DMS153 treated with DMSO at 0.1 percent for 48 hours (cell line): ENCODE results near the gene TSEN34.
"Not testable (repeated sequence)": the region's sequence is repeated elsewhere in the genome, so short reads cannot be mapped to it uniquely, and the experiment has no call there.

Source experiments
- DNase-seq: peaks from one replicate; lab custom pipeline; 2025; ENCODE audit not compliant: unreplicated experiment; lab: John Stamatoyannopoulos, UW

TSEN34 gene

GRCh38 chr19:54207983-54208783 is 17.1 kb downstream of the TSEN34 start:
- DNase-seq, result no peak

GRCh38 chr19:54208784-54209057 is 17.6 kb downstream of the TSEN34 start:
- DNase-seq, result no peak

DNA sequence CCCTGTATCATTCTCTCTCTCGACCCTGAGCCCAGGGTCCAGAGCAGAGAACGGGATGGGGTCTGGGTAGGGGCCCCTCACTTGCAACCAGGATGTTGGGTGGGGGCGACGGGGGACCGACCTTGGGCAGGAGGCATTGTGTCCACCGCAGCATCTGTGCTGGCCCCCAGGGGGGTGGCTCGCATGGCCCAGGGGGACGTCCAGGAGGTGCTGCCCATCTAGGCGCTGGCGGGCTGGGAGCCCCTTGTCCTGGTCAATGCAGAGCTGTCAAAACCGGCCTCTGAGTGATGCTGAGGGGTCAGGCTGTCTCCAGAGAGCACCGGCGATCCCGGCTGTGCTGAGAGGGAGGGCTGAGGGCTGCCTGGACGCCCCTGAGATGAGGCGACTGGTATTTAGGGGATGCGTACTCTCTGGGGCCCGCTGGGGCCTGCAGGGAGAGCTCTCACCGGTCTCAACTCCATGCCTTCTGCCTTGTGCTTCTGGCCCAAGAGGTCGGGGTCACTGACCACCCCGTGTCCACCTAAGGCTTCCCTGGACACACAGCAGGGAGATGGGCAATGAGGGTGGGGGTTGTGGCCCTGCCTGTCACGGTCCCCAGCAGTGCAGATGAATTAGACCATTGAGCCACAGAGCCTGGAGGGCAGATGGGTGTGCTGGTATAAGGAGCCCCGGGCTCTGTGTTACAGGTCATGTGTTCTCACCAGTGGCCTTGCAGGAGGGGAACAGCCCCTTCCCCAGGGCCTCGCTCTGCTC is 18.1 kb downstream of the TSEN34 start:
- DNase-seq, result no peak

- DNase-seq, result peak; percentile 84
Measured at GRCh38 chr19:54209811-54210494, 18.8 kb downstream of the TSEN34 start.

DNA sequence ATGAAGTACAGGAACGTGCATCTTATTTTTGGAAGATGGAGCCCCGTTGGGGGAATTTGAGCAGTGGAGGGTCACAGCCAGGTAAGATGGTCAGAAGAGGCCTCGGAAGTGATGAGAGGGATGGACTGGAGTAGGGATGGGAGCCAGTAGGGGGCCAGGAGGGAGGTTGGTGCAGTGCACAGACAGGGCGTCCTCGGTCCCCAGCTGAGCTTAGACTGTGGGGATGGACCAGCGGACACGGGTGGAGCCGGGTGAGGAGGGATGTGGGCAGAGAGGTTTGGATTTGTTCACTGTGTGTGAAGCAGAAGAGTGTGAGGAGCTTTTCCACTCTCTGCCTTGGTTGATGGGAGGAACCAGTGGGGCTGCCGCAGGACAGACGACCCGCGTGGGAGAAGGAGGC is 20.1 kb downstream of the TSEN34 start:
- no peak for DNase-seq

- not testable (repeated sequence) for DNase-seq
Measured at GRCh38 chr19:54214217-54214616, 23.1 kb downstream of the TSEN34 start.

GRCh38 chr19:54214734-54215133 is 23.6 kb downstream of the TSEN34 start:
- not testable (repeated sequence) for DNase-seq

GRCh38 chr19:54216869-54217268 is 25.8 kb downstream of the TSEN34 start:
- no peak for DNase-seq

GRCh38 chr19:54217517-54218247 is 26.6 kb downstream of the TSEN34 start:
- not testable (repeated sequence) for DNase-seq

- DNase-seq, result no peak
Measured at GRCh38 chr19:54218259-54218658, 27.2 kb downstream of the TSEN34 start.

- DNase-seq, result no peak
Measured at GRCh38 chr19:54218960-54219661, 28.0 kb downstream of the TSEN34 start.

DNA sequence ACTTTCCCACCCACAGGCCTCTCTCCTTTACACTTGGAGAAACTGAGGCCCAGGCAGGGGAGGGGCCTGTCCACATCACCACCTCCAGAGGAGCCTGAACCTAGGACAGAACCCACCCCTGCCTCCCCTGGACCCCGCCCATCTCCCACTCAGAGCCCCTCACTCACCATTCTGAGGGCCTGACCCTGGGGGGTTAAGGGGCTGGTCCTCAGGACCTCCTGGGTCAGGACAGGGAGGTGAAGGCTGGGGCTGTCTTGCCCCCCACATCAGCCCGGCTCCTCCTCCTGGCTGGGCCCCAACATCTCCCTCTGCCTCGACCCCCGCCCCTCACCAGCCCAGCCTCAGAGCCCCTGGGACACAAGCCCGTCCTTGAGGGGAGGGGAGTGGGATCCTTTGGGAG is 28.6 kb downstream of the TSEN34 start:
- not testable (repeated sequence) for DNase-seq

- DNase-seq, result not testable (repeated sequence)
Measured at GRCh38 chr19:54221947-54222346, 30.8 kb downstream of the TSEN34 start.

DNA sequence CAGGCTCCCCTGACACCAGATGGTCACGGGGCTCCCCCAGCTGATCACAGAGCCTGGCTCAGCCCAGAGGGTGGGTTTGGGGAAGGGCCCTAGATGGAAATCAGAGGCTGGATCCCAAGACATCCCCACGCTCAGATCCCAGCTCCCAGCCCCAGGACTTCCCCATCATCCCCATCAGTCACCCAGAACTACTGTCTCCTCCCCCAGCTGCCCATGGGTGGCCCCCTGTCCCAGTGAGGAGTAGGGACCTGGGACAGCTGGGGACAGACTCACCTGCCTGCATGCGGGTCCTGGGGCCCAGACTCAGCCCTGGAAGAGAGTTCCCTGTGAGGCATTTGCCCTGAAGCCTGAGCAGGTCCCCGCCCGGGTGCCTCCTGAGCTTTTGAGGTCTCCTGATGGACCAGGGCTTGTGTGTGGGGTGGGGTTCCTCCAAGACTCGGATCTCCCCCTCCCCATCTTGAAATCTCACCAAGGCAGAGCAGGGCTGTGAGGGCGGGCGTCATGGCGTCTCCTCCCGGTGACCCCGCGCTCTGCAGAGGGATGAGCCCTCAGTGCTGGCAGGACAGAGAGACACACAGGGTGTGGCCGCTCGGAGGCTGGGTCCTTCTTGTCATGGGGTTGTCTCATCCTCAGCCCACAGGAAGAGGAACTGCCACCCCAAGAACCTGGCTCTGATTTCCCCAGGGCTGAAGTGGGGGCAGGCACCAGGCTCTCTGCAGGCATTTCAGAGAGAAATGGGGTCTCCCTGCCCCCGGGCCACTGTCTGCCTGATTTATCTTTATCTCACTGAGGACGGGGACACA is 31.6 kb downstream of the TSEN34 start, which contains the start of gene LILRB3:
Gene LILRB3 (minus strand): TSS at position 534 of the 803 bp plus-strand sequence. CDS start 31 bp downstream, at position 503.
- DNase-seq, result not testable (repeated sequence)

DNA sequence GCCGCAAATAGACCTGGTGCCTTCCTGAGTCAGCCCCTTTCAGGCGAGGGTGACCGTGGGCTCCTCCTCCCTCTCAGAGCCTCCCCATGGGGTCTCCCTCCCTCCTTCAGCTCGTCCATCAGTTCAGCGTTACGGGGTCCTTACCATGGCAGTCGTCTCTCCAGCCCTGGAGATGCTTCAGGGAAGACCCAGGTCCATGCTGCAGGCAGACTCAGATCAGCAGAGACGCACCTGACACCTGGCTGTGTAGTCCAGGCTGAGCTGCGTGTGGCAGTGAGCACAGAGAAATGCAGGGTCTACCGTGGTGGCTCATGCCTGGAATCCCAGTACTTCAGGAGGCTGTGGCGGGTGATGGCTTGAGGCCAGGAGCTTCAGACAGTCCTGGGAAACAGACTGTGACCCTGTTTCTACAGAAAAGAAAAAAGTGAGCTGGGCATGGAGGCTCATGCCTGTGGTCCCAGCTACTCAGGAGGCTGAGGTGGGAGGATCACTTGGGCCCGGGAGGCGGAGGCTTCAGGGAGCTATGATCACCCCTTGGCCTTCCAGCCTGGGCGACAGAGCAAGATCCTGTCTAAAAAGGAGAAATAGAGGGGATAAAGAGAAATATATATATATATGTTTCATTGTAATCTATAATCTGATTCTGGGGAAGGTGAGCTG is 32.3 kb downstream of the TSEN34 start:
- not testable (repeated sequence) for DNase-seq

GRCh38 chr19:54223937-54224281 is 32.8 kb downstream of the TSEN34 start:
- not testable (repeated sequence) for DNase-seq

- DNase-seq, result not testable (repeated sequence)
Measured at GRCh38 chr19:54224619-54225018, 33.5 kb downstream of the TSEN34 start.

- no peak for DNase-seq
Measured at GRCh38 chr19:54229146-54229545, 38.0 kb downstream of the TSEN34 start.

GRCh38 chr19:54230031-54230430 is 38.9 kb downstream of the TSEN34 start:
- no peak for DNase-seq
